Tibial nerve (tissue), 4 donors: ENCODE measurements around the gene ZBTB26. TPM values are rescaled to one million over a fixed set of nuclear protein-coding genes. Genes with fewer than 3 reads are reported as not detected.

ENCODE experiments used
- DNase-seq, 2 donors: peaks; one replicate each; pipeline ENCODE4 v3.0.0-alpha.2; 2019; ENCODE audit warnings: low spot score in 2 of 2
- H3K27ac ChIP-seq, 4 donors: fragments of 200-600 bp; sonication (generic) in 3 of 4; one replicate each; pipeline ENCODE4 v1.5.1; 2017 to 2019; ENCODE audit warnings: mild to moderate bottlenecking in 1 of 4
- H3K27me3 ChIP-seq, 2 donors: fragments of 200-600 bp; sonication (generic) in 1 of 2; one replicate each; pipeline versions ENCODE4 v1.5.1 to v1.6.0; 2017 to 2019
- H3K36me3 ChIP-seq, 3 donors: fragments of 200-600 bp; sonication (generic); one replicate each; pipeline ENCODE4 v1.5.1; 2018 to 2019
- H3K4me1 ChIP-seq, 4 donors: fragments of 200-600 bp; sonication (generic) in 3 of 4; one replicate each; pipeline ENCODE4 v1.5.1; 2017 to 2019
- H3K4me3 ChIP-seq, 4 donors: fragments of 200-600 bp; sonication (generic) in 3 of 4; one replicate each; pipeline ENCODE4 v1.5.1; 2017 to 2019; ENCODE audit warnings: mild to moderate bottlenecking in 1 of 4, moderate library complexity in 1 of 4
- H3K9me3 ChIP-seq, 4 donors: fragments of 200-600 bp; sonication (generic) in 3 of 4; one replicate each; pipeline ENCODE4 v1.5.1; 2017 to 2019
- CTCF ChIP-seq, 5 experiments: fragments of 200-600 bp in 3 of 5; fragments of 450-650 bp in 2 of 5; sonication (generic) in 3 of 5; IDR thresholded peaks; one replicate each; pipeline ENCODE4 v1.5.1; 2016 to 2019; ENCODE audit warnings: antibody characterized with exemption in 5 of 5, mild to moderate bottlenecking in 3 of 5, moderate library complexity in 2 of 5
- EP300 ChIP-seq, 2 donors: sonication (generic); formaldehyde crosslinking; IDR thresholded peaks; one replicate each; pipeline ENCODE4 v1.6.1; 2017; ENCODE audit warnings: antibody characterized with exemption in 2 of 2, mild to moderate bottlenecking in 1 of 2
- POLR2A ChIP-seq, 2 donors: fragments of 450-650 bp; IDR thresholded peaks; one replicate each; pipeline ENCODE4 v1.6.1; 2017; ENCODE audit warnings: antibody characterized with exemption in 2 of 2, mild to moderate bottlenecking in 2 of 2, moderate library complexity in 2 of 2
- WGBS, 2 donors: methylation state at CpG; one replicate each; pipeline ENCODE4 v1.1.5; 2018; 5-methylcytosine and 5-hydroxymethylcytosine counted together
- total RNA-seq, 4 donors: library from RNA; depleted of rRNA; stranded (reverse); fragments of >200 nt; gene quantifications; one replicate each; pipeline ENCODE4 v1.1.0, GENCODE V29; 2016

The ZBTB26 gene
- total RNA-seq, 4 donors from 2014 or later = 4.9 to 9.0 (median 6.2) TPM

GRCh38 chr9:122946461-122947005 is 15.2 kb upstream of the ZBTB26 start:
- H3K9me3 ChIP-seq = no peaks in the 10 kb centered on the region
- 38 to 41% methylated on average over 1 of the region's 1 CpG for WGBS, 2 donors
- H3K36me3 ChIP-seq = no peaks in the 10 kb centered on the region
- H3K4me1 ChIP-seq = peaks cover 0 to 89% (median 29%) of the 10 kb centered on the region in 4 donors
- TF ChIP-seq POLR2A (IDR thresholded peaks at IDR 0.05) (no peak), CTCF (IDR thresholded peaks at IDR 0.05) (no peak), EP300 (IDR thresholded peaks at IDR 0.05) (no peak)
- H3K27me3 ChIP-seq = no peaks in the 10 kb centered on the region
- peak overlapping the region in 2 of 4 donors; percentile 58 to 61 for H3K27ac ChIP-seq
- no peak for DNase-seq
- H3K4me3 ChIP-seq = no peak overlapping the region

GRCh38 chr9:122944960-122945888 is 13.9 kb upstream of the ZBTB26 start:
- Histone ChIP-seq H3K4me1 (peaks cover 0 to 83% (median 30%) of the 10 kb centered on the region in 4 donors), H3K36me3 (no peaks in the 10 kb centered on the region), H3K4me3 (no peak overlapping the region), H3K9me3 (no peaks in the 10 kb centered on the region), H3K27me3 (no peaks in the 10 kb centered on the region), H3K27ac (peak overlapping the region in 1 of 4 donors; percentile 29)
- no peak for DNase-seq
- WGBS, 2 donors = 49 to 55% methylated on average over 4 of the region's 4 CpGs
- TF ChIP-seq EP300 (IDR thresholded peaks at IDR 0.05) (no peak), CTCF (IDR thresholded peaks at IDR 0.05) (no peak), POLR2A (IDR thresholded peaks at IDR 0.05) (no peak)

- no peak for DNase-seq
- Histone ChIP-seq H3K9me3 (no peaks in the 10 kb centered on the region), H3K27me3 (no peaks in the 10 kb centered on the region), H3K27ac (peak overlapping the region; percentile 80 to 96 (median 93)), H3K4me1 (peaks cover 0 to 56% (median 23%) of the 10 kb centered on the region in 4 donors), H3K4me3 (peak overlapping the region; percentile 83 to 95 (median 94)), H3K36me3 (peaks cover 0 to 17% (median 0%) of the 10 kb centered on the region in 3 donors)
- TF ChIP-seq POLR2A (IDR thresholded peaks at IDR 0.05) (no peak), EP300 (IDR thresholded peaks at IDR 0.05) (no peak), CTCF (IDR thresholded peaks at IDR 0.05) (no peak)
- WGBS, 2 donors = 8 to 9% methylated on average over 17 of the region's 17 CpGs
Observed at GRCh38 chr9:122941582-122942234, 10.4 kb upstream of the ZBTB26 start.

GRCh38 chr9:122940749-122941581 is 9.7 kb upstream of the ZBTB26 start, which contains the start of gene RABGAP1:
Gene RABGAP1 (plus strand): TSS chr9:122941020. CDS start chr9:122957060, 16,040 bp downstream.
- Histone ChIP-seq H3K27me3 (no peaks in the 10 kb centered on the region), H3K36me3 (peaks cover 0 to 22% (median 0%) of the 10 kb centered on the region in 3 donors), H3K4me1 (peaks cover 0 to 48% (median 22%) of the 10 kb centered on the region in 4 donors), H3K4me3 (peak within 1 kb of the TSS; percentile 83 to 95 (median 94)), H3K9me3 (no peaks in the 10 kb centered on the region), H3K27ac (peak within 1 kb of the TSS; percentile 80 to 96 (median 93))
- peak; percentile 98 to 99 for DNase-seq
- 0% methylated on average over 31 to 40 of the region's 54 CpGs for WGBS, 2 donors
- peak in 1 of 5 experiments; percentile 16 for TF ChIP-seq CTCF (IDR thresholded peaks at IDR 0.05)
- TF ChIP-seq POLR2A (IDR thresholded peaks at IDR 0.05) = peak; percentile 56 to 83
- peak in 1 of 2 donors; percentile 91 for TF ChIP-seq EP300 (IDR thresholded peaks at IDR 0.05)
